DOHH2 (cell line): ENCODE data around the gene CST6.
"Not testable (repeated sequence)": the region's sequence is repeated elsewhere in the genome, so short reads cannot be mapped to it uniquely, and the experiment has no call there.

Experiments
- H3F3A ChIP-seq: fragments of 200-600 bp; sonication (generic), shearing (Covaris generic); 2 replicates; pipeline ENCODE4 v1.6.0; 2016; ENCODE audit warnings: antibody characterized with exemption, mild to moderate bottlenecking; ENCODE audit not compliant: control insufficient read depth, insufficient read depth
- H3K27ac ChIP-seq: fragments of 200-600 bp; sonication (generic); 2 replicates; pipeline ENCODE4 v1.5.1; 2014; ENCODE audit warnings: low read depth, mild to moderate bottlenecking, low read length, moderate library complexity
- H3K27me3 ChIP-seq: fragments of 200-600 bp; sonication (generic); 2 replicates; pipeline ENCODE4 v1.6.1; 2014; ENCODE audit warnings: mild to moderate bottlenecking, low read length, mixed read lengths; ENCODE audit not compliant: control insufficient read depth
- H3K36me3 ChIP-seq: fragments of 200-600 bp; sonication (generic); 2 replicates; pipeline ENCODE4 v1.6.1; 2014; ENCODE audit warnings: mild to moderate bottlenecking, low read length, moderate library complexity, mixed read lengths; ENCODE audit not compliant: control insufficient read depth
- H3K4me1 ChIP-seq: fragments of 200-600 bp; sonication (generic); 2 replicates; pipeline ENCODE4 v1.6.1; 2014; ENCODE audit warnings: mild to moderate bottlenecking, low read length, mixed read lengths; ENCODE audit not compliant: control insufficient read depth
- H3K4me2 ChIP-seq: fragments of 200-600 bp; sonication (generic); 2 replicates; pipeline ENCODE4 v1.6.0; 2014; ENCODE audit warnings: mild to moderate bottlenecking, low read length, moderate library complexity
- H3K4me3 ChIP-seq: fragments of 200-600 bp; sonication (generic); 2 replicates; pipeline ENCODE4 v1.5.1; 2014; ENCODE audit warnings: mild to moderate bottlenecking, low read length, mixed read lengths
- H3K79me2 ChIP-seq: fragments of 200-600 bp; sonication (generic); 2 replicates; pipeline ENCODE4 v1.6.1; 2014; ENCODE audit warnings: mild to moderate bottlenecking, low read length, mixed read lengths; ENCODE audit not compliant: control insufficient read depth
- H3K9me2 ChIP-seq: fragments of 200-600 bp; sonication (generic); replicated peaks from 2 replicates; pipeline ENCODE4 v1.6.1; 2014; ENCODE audit warnings: mild to moderate bottlenecking, low read length, mixed read lengths; ENCODE audit not compliant: control insufficient read depth
- H3K9me3 ChIP-seq: fragments of 200-600 bp; sonication (generic); 2 replicates; pipeline ENCODE4 v1.6.1; 2014; ENCODE audit warnings: antibody characterized with exemption, low read length, mixed read lengths; ENCODE audit not compliant: control insufficient read depth, insufficient read depth
- H4K20me1 ChIP-seq: fragments of 200-600 bp; sonication (generic); 2 replicates; pipeline ENCODE4 v1.6.0; 2014; ENCODE audit warnings: low read depth, mild to moderate bottlenecking, antibody characterized with exemption, low read length, moderate library complexity; ENCODE audit not compliant: control insufficient read depth, insufficient read depth
- EZH2phosphoT487 ChIP-seq: fragments of 200-600 bp; sonication (generic); IDR thresholded peaks from 2 replicates; pipeline ENCODE4 v1.6.1; 2017; ENCODE audit warnings: borderline replicate concordance, mild to moderate bottlenecking, antibody characterized with exemption, low read length, moderate library complexity, mixed read lengths
- TF ChIP-seq, protein P1 (sequence below): fragments of 200-600 bp; sonication (generic); IDR thresholded peaks from one replicate; pipeline ENCODE4 v1.5.1; 2014; ENCODE audit warnings: antibody characterized with exemption, mild to moderate bottlenecking, low read depth, low read length; ENCODE audit not compliant: poor library complexity, severe bottlenecking

Gene CST6

GRCh38 chr11:66007201-66007634 is 4.6 kb upstream of the CST6 start:
- H3K27me3 ChIP-seq: 0 out of 2 replicates have a peak, but pooled peaks cover 5% of the 10 kb centered on the region
- no peak overlapping the region for H3K4me2 ChIP-seq
- no peak overlapping the region for H3K4me3 ChIP-seq
- no peaks in the 10 kb centered on the region for H3K9me2 ChIP-seq
- H3K27ac ChIP-seq: no peak overlapping the region
- H3K4me1 ChIP-seq: peaks cover 6% of the 10 kb centered on the region
- peaks cover 30% of the 10 kb centered on the region for H3K36me3 ChIP-seq
- H3K79me2 ChIP-seq: peaks cover 19% of the 10 kb centered on the region
- peaks cover 11% of the 10 kb centered on the region for H3F3A ChIP-seq
- TF ChIP-seq EZH2phosphoT487: no peak
- TF ChIP-seq, protein P1, sequence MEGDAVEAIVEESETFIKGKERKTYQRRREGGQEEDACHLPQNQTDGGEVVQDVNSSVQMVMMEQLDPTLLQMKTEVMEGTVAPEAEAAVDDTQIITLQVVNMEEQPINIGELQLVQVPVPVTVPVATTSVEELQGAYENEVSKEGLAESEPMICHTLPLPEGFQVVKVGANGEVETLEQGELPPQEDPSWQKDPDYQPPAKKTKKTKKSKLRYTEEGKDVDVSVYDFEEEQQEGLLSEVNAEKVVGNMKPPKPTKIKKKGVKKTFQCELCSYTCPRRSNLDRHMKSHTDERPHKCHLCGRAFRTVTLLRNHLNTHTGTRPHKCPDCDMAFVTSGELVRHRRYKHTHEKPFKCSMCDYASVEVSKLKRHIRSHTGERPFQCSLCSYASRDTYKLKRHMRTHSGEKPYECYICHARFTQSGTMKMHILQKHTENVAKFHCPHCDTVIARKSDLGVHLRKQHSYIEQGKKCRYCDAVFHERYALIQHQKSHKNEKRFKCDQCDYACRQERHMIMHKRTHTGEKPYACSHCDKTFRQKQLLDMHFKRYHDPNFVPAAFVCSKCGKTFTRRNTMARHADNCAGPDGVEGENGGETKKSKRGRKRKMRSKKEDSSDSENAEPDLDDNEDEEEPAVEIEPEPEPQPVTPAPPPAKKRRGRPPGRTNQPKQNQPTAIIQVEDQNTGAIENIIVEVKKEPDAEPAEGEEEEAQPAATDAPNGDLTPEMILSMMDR: no peak
- no peaks in the 10 kb centered on the region for H3K9me3 ChIP-seq
- peaks cover 5% of the 10 kb centered on the region; the same call in 1 of the 2 replicates for H4K20me1 ChIP-seq

- Histone ChIP-seq H3K4me1 (peaks cover 6% of the 10 kb centered on the region), H3K9me3 (no peaks in the 10 kb centered on the region), H3K36me3 (peaks cover 26% of the 10 kb centered on the region), H3K79me2 (peaks cover 14% of the 10 kb centered on the region), H3K4me2 (no peak overlapping the region), H4K20me1 (peaks cover 5% of the 10 kb centered on the region; the same call in 1 of the 2 replicates), H3K27me3 (0 out of 2 replicates have a peak, but pooled peaks cover 5% of the 10 kb centered on the region), H3K9me2 (no peaks in the 10 kb centered on the region), H3K27ac (no peak overlapping the region), H3K4me3 (no peak overlapping the region), H3F3A (peaks cover 11% of the 10 kb centered on the region)
- TF ChIP-seq, protein P1: no peak
Observed at GRCh38 chr11:66008095-66008467, 3.7 kb upstream of the CST6 start.

DNA sequence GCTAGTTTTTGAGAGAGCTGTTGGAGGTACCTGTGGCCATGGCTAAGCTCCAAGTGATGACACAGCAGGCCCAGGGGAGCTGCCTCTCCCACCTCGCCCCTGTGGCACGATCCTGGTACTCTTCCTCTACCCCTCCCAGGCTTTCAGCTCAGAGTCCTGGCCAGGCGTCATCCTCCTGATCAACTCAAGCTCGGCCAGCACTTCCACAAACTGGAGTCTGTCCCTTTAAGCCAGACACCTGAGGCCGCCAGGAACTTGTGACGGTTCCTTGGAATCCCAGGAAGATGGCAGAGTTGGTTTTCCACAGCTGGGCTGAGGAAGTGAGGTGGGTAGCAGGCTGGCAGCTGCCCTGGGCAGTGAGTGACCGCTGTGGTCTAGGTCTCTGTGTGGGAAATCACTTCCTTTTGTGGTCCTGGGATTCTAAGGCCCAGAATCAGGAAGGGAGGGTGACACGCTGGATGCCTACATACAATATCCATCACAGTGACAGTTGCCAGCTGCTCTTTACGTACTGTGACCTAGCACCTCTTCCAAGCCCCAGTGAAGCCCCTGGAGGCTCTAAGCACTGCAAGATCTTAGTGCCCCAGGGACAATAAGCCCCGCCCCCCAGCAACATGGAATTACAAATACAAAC is 3.2 kb upstream of the CST6 start:
- Histone ChIP-seq H3K4me3 (no peak overlapping the region), H3F3A (peaks cover 11% of the 10 kb centered on the region), H3K27ac (no peak overlapping the region), H3K36me3 (peaks cover 22% of the 10 kb centered on the region), H3K4me2 (no peak overlapping the region), H3K9me3 (no peaks in the 10 kb centered on the region), H4K20me1 (peaks cover 5% of the 10 kb centered on the region; the same call in 1 of the 2 replicates), H3K4me1 (peaks cover under 1% of the 10 kb centered on the region; the same call in 1 of the 2 replicates), H3K9me2 (no peaks in the 10 kb centered on the region), H3K27me3 (0 out of 2 replicates have a peak, but pooled peaks cover 5% of the 10 kb centered on the region), H3K79me2 (peaks cover 9% of the 10 kb centered on the region)
- TF ChIP-seq EZH2phosphoT487: no peak
- TF ChIP-seq, protein P1: no peak

DNA sequence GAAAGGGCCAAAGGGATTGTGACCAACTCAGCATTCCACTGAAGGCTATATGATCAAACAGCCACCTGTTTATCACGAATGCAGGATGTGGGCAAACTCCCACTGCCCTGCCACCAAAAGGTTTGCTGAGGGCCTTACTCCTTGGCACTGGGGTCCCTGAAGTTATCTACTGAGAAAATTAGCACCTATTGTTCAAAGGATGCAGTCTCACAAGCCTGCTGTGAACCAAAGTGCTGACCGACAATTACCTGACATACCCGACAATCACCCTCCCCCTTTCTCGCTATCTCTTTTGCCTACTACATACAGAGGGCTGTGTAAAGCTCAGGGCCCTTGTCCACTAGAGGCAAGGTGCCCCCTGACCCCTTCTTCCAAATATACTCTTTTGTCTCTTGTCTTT is 1.8 kb upstream of the CST6 start:
- not testable (repeated sequence) for H3F3A ChIP-seq, H3K4me3 ChIP-seq, H3K9me3 ChIP-seq, H3K79me2 ChIP-seq, H3K4me1 ChIP-seq, H3K9me2 ChIP-seq, H3K27me3 ChIP-seq, H4K20me1 ChIP-seq, H3K4me2 ChIP-seq, H3K27ac ChIP-seq
- peaks cover 10% of the 10 kb centered on the region for H3K36me3 ChIP-seq
